Stimulated activated CD8-positive, alpha-beta memory T cell treated with anti-CD3 and anti-CD28 coated beads, Interleukin-4, amount 100 ng/mL, for 24 hours (primary cell): ENCODE data around the gene CALN1.

Experiments
- DNase-seq: peaks from one replicate; pipeline ENCODE4 v3.0.0-alpha.2; 2020; ENCODE audit warnings: low read depth

CALN1 gene

DNA sequence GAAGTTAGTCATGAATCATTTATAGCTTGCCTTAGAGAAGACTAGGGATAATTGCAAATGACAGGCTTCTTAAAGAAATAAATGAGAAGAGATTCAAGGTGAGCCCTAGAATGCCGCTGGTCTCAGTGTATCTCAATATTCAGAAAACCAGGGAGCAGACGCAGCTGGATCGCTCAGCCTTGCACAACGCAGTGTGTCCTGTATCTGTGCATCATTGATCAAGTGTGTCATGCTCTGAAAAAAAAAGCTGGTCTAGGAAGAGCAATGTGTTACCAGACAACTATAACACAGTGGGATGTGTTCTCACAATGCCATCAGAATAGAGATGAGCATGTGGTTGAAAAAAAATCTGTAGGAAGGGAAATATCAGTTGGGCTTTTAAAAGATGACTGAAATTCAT lies 230.1 kb downstream of the CALN1 start:
- no peak for DNase-seq

GRCh38 chr7:72176875-72177274 lies 235.3 kb downstream of the CALN1 start:
- no peak for DNase-seq

GRCh38 chr7:72170475-72170874 lies 241.7 kb downstream of the CALN1 start:
- no peak for DNase-seq

GRCh38 chr7:72163271-72163670 lies 248.9 kb downstream of the CALN1 start:
- DNase-seq: no peak

GRCh38 chr7:72161534-72161933 lies 250.6 kb downstream of the CALN1 start:
- DNase-seq: no peak

GRCh38 chr7:72159911-72160310 lies 252.2 kb downstream of the CALN1 start:
- no peak for DNase-seq

- DNase-seq: no peak
These were observed 255.5 kb downstream of the CALN1 start for GRCh38 chr7:72156671-72157070.

- no peak for DNase-seq
These were observed 259.0 kb downstream of the CALN1 start for GRCh38 chr7:72153132-72153512.

GRCh38 chr7:72152161-72153131 lies 259.7 kb downstream of the CALN1 start:
- DNase-seq: no peak

DNA sequence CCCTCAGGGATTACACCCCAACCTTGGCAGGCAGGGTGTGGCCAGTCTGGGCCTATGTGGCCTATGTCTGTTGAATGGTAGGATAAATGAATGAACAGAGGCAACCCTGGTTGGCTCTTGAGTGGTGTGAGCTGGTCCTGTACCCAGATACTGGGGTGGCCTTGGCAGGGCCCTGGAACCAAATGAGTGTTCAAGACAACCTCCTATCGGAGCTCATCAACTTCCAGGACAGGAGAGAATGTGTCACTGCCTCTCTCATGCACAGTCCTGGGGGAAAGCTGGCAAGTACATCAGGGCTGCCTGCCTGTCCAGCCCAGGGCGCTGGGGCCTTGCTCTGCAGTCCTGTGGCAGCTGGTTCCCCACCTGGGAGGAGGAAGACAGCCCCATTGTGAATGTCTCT lies 271.6 kb downstream of the CALN1 start:
- DNase-seq: no peak

- no peak for DNase-seq
These were observed 285.0 kb downstream of the CALN1 start for GRCh38 chr7:72127136-72127535.

DNA sequence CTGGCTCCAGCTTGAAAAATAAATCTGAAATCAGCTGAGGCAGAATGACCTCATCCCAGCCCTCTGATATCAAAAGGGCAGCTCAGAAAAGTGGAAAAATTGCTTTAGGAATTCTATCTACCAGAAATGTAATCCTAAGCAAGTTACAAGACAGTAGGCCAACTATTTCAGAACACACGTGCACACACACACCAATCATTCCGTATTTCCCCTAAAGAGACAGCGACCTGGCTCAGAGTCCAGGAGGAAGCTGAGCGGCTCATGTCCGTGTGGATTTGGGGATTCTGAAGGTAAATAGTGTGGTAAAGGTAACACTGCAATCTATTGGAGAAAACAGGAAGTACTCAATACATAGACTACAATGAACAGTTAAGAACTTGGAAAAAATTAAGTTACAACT lies 288.2 kb downstream of the CALN1 start:
- no peak for DNase-seq

DNA sequence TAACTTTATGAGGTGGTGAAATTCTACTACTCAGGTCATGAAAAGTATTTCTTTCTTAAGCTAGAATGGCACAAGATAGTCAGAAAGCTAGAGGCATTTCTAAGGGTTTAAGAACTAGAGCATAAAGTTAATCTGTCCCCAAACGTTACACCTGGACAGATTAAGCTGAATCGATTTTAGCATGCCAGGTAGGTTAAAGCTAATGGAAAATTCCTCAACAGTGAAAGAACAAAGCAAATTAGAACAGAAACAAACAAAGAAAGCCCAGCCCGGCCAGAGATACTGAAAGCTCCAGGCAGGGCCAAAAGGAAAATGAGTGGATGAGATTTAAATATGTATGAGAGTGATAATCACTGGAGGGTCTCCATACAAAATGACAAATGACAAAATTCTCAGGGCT lies 293.8 kb downstream of the CALN1 start:
- DNase-seq: no peak

GRCh38 chr7:72114129-72114528 lies 298.0 kb downstream of the CALN1 start:
- DNase-seq: no peak

DNA sequence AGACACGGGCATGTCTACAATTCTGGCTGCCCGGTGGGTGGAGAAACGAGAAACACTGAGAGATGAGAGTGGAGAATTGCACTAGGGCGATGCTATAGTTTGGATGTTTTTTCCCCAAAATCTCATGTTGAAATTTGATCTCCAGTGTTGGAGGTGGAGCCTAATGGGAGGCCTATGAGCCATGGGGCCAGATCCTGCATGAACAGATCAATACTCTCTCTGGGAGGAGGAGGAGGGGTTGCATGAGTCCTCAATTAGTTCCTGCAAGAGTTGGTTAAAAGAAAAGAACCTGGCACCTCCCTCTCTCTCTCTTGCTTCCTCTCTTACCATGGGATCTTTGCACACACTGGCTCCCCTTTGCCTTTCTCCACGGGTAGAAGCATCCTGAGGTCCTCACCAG lies 299.1 kb downstream of the CALN1 start:
- no peak for DNase-seq

DNA sequence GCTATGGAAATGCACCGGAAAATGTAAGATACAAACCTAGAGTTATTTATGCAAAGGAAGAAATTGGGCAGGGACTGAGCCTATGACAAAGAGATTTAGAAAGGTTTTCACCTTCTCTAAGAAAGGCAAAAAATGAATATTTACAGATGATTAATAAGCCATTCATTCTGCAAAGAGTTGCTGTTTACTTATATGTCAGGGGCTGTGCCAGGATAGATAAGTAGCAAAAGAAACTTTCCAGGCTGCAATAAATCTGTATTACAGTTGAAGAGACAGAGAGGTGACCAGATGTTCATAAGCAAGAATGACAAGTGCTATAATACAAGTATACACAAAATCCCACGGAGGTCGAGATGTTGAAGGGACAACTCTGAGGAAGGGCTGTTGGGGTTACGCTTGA lies 299.6 kb downstream of the CALN1 start:
- no peak for DNase-seq

DNA sequence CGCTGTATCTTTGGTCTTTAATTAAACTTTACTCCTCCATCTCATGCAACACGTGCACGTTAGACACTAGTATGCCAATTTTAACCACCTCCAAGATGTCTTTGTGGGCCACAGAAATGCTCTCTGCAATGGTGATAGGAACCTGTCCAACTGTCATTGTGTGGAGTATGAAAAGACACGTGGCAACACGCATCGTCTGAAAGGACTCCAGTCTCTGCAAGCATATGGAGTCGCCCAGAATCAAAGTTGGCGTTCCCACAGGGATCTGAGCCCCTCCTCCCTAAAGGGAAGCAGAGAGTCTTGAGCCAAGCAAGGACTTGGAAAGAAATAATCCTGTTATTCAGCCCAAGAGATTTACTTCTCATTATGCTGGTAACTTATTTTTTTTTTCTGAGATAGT lies 301.1 kb downstream of the CALN1 start:
- no peak for DNase-seq

DNA sequence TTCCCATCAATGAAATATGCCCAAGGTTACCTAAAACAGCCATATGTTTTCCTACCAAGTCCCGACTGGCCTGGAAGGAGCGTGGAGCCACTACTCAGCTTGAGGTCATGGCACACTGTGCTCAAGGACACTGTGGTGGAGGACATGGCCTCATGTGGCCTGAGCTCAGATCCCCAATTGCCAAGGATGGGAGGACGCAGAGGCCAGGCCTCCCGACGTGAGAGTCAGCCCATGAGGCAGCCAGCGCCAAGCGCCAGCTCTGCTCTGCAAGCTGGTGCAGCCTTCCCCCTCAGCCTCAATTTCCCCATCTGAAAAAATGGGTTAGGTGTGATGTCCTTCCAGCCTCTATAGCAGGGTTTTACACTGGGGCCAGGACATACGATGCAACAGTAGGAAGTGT lies 302.6 kb downstream of the CALN1 start:
- no peak for DNase-seq

DNA sequence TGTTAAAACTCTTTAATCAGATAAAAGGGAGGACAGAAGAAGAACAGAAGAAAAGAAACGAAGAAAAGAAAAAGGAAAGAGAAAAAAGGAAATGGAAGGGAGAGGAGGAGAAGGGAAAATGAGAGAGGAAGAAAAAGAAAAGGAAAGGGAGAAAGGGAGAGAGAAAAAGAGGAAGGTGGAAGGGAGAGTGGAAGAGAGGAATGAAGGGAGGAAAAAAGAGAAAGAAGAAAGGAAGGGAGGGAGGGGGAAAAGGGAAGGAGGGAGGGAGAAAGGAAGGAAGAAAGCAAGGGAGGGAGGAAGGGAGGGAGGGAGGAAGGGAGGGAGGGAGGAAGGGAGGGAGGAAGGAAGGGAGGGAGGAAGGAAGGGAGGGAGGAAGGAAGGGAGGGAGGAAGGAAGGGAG lies 305.7 kb downstream of the CALN1 start:
- no peak for DNase-seq

- no peak for DNase-seq
These were observed 310.7 kb downstream of the CALN1 start for GRCh38 chr7:72101444-72101843.

- no peak for DNase-seq
These were observed 312.4 kb downstream of the CALN1 start for GRCh38 chr7:72099784-72100183.

DNA sequence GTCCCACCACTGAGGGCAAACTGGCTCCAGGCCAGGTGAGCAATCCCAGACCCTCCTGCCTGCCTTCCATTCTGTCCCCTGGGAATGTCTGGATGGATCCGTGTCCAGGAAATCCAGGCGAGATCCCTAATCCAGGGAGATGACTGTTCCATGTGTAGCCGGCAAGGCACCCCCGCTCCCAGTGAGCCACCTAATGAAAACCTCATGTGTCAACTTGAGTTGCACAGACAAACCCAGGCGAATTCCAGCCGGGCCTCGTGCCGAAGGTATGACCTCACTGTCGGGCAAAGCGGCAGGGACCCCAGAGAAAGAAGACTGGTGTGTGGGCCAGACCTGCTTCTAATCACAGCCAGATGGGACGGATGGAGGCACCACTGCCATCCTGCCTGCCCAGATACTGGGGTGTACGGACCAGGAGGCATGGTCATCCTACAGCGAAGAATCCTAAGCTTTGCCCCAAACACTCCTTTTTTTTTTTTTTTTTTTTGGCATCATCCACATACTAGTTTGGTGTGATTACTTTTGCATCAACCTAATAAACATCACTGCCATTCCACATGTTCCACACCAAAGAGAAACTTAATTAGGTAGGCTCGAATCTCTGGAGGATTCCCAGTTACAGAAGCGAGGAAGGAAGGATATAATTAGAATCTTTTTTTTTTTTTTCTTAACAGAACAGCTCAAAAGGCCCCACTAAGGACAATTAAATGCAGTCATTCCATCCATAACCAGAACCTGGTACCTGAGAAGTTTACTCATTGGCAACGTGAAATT lies 313.1 kb downstream of the CALN1 start:
- DNase-seq: no peak

DNA sequence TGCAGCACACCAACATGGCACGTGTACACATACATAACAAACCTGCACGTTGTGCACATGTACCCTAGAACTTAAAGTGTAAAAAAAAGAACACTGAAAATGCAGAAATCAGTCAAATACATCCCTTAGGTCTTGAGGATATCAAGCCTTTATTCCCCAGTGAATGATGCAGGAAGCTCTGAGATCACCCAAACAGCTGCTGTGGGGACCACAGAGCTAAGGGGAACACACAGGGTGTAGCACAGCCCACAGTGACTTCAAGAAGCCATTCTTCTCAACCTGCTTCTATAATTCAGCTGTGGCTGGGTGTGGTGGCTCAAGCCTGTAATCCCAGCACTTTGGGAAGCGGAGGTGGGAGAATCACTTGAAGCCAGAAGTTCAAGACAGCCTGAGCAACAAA lies 314.9 kb downstream of the CALN1 start:
- DNase-seq: no peak
